ENCODE results near the gene TRIM17.

GRCh38 chr1:228462560-228462959 is 45.9 kb upstream of the TRIM17 start:
- TF ChIP-seq CTCF (IDR thresholded peaks at IDR 0.05), result no peak
- no peak for TF ChIP-seq POLR2A (IDR thresholded peaks at IDR 0.05; ENCODE audit: low read depth)
- no peak for TF ChIP-seq POLR2AphosphoS5 (IDR thresholded peaks at IDR 0.05)
- TF ChIP-seq EP300 (IDR thresholded peaks at IDR 0.05), result no peak
